ENCODE data around the gene SETD2.

Gene SETD2

DNA sequence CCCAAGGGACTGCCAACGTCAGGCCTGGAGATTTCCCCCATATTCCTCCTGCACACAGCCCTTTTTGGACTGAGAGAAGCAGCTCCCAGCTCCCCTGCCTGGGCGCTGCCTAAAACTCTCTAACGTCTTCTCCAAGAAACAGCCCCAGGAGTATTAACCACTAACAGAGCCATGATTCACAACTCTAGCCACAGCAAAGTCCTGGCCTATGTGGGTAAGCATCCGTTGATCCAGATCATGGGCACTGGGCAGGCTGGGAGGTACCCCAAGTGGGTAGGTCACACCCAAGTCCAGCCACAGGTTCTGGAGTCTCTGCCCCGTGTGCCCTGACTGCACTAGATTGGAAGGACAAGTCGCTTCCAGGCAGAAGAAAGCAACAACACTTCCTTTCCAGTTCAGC lies 152.5 kb downstream of the SETD2 start:
- Histone ChIP-seq H3K27ac (ENCODE audit: low read length) (no peak overlapping the region; the same call in 1 of the 2 replicates), H3K9me3 (ENCODE audit: insufficient read depth, low read length) (no peaks in the 10 kb centered on the region), H3K79me2 (ENCODE audit: low read length) (no peaks in the 10 kb centered on the region), H3K4me1 (ENCODE audit: low read length) (no peaks in the 10 kb centered on the region), H2AFZ (ENCODE audit: low read depth, low read length) (no peak overlapping the region), H3K4me3 (ENCODE audit: low read length) (no peak overlapping the region), H3K36me3 (replicated peaks; ENCODE audit: low read depth, low read length) (peaks cover 48% of the 10 kb centered on the region), H3K27me3 (ENCODE audit: low read depth, low read length) (no peaks in the 10 kb centered on the region), H3K9ac (ENCODE audit: low read length) (no peak overlapping the region), H4K20me1 (ENCODE audit: insufficient read depth, low read length) (no peaks in the 10 kb centered on the region), H3K4me2 (ENCODE audit: low read length) (no peak overlapping the region)
- no peak for TF ChIP-seq EZH2phosphoT487 (IDR thresholded peaks at IDR 0.05; ENCODE audit: low read depth)
- TF ChIP-seq, protein P1, sequence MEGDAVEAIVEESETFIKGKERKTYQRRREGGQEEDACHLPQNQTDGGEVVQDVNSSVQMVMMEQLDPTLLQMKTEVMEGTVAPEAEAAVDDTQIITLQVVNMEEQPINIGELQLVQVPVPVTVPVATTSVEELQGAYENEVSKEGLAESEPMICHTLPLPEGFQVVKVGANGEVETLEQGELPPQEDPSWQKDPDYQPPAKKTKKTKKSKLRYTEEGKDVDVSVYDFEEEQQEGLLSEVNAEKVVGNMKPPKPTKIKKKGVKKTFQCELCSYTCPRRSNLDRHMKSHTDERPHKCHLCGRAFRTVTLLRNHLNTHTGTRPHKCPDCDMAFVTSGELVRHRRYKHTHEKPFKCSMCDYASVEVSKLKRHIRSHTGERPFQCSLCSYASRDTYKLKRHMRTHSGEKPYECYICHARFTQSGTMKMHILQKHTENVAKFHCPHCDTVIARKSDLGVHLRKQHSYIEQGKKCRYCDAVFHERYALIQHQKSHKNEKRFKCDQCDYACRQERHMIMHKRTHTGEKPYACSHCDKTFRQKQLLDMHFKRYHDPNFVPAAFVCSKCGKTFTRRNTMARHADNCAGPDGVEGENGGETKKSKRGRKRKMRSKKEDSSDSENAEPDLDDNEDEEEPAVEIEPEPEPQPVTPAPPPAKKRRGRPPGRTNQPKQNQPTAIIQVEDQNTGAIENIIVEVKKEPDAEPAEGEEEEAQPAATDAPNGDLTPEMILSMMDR (IDR thresholded peaks at IDR 0.05; ENCODE audit: low read depth, low read length), result no peak

DNA sequence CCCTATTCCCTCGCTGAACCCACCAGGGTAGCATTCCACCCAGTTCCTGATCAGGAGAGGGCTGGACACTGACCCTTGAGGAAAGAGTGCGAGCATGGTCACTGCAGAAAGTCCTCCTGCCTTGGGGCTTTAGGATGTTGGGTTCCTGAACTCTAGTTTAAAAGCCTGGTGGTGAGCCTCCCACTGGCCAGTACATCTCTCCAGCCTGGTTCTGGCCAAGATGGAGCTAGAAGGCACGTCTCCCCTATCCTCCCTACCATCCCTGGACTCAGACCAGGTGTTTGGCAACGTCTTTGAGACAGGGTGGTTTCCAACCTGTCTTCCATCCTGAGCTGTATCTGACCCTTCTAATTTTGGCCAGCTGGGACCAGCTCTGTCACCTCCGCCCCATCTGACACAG lies 153.0 kb downstream of the SETD2 start:
- no peak overlapping the region for H3K4me2 ChIP-seq (ENCODE audit: low read length)
- no peaks in the 10 kb centered on the region for H3K79me2 ChIP-seq (ENCODE audit: low read length)
- H3K27me3 ChIP-seq (ENCODE audit: low read depth, low read length), result no peaks in the 10 kb centered on the region
- no peak overlapping the region for H3K4me3 ChIP-seq (ENCODE audit: low read length)
- H3K36me3 ChIP-seq (replicated peaks; ENCODE audit: low read depth, low read length), result peaks cover 52% of the 10 kb centered on the region
- no peak overlapping the region for H3K9ac ChIP-seq (ENCODE audit: low read length)
- no peaks in the 10 kb centered on the region for H3K9me3 ChIP-seq (ENCODE audit: insufficient read depth, low read length)
- H2AFZ ChIP-seq (ENCODE audit: low read depth, low read length), result no peak overlapping the region
- no peaks in the 10 kb centered on the region for H4K20me1 ChIP-seq (ENCODE audit: insufficient read depth, low read length)
- no peaks in the 10 kb centered on the region for H3K4me1 ChIP-seq (ENCODE audit: low read length)
- TF ChIP-seq EZH2phosphoT487 (IDR thresholded peaks at IDR 0.05; ENCODE audit: low read depth), result no peak
- TF ChIP-seq, protein P1 (IDR thresholded peaks at IDR 0.05; ENCODE audit: low read depth, low read length), result no peak
- no peak overlapping the region; the same call in 1 of the 2 replicates for H3K27ac ChIP-seq (ENCODE audit: low read length)

DNA sequence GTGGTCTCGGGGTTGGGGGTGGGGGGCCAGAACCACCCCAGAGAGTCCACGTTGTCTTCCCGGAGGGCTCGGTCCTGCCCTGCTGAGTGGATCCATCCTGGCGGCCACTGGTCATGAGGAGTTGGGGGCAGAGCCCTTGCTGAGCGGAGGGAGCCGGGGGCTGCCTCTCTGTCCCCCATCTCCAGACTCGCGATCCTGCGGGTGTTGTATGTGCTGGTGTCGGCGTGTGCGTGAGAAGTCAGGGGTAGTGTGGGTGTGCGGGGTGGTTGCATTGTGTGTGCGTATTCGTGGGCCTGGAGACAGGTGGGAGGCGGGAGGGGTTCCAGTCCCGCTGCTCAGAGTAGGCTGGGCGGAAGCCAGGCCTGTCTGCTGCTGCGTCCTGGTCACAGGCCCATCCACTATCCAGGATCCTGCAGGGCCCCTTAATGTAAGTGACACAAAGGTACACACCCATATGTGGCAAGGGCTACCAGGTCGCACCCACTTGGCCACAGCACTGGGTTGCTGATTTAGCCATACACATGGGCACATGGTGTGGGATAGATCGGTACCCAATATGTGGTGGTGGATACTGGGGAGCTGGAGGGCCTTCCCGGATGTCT lies 153.7 kb downstream of the SETD2 start:
- H2AFZ ChIP-seq (ENCODE audit: low read depth, low read length), result no peak overlapping the region
- H3K36me3 ChIP-seq (replicated peaks; ENCODE audit: low read depth, low read length), result peaks cover 54% of the 10 kb centered on the region
- H3K4me2 ChIP-seq (ENCODE audit: low read length), result no peak overlapping the region
- no peaks in the 10 kb centered on the region for H3K4me1 ChIP-seq (ENCODE audit: low read length)
- H3K79me2 ChIP-seq (ENCODE audit: low read length), result no peaks in the 10 kb centered on the region
- H3K4me3 ChIP-seq (ENCODE audit: low read length), result no peak overlapping the region
- H4K20me1 ChIP-seq (ENCODE audit: insufficient read depth, low read length), result no peaks in the 10 kb centered on the region
- no peak overlapping the region for H3K9ac ChIP-seq (ENCODE audit: low read length)
- H3K27ac ChIP-seq (ENCODE audit: low read length), result no peak overlapping the region
- H3K9me3 ChIP-seq (ENCODE audit: insufficient read depth, low read length), result no peaks in the 10 kb centered on the region
- TF ChIP-seq, protein P1 (IDR thresholded peaks at IDR 0.05; ENCODE audit: low read depth, low read length), result no peak
- no peak for TF ChIP-seq EZH2phosphoT487 (IDR thresholded peaks at IDR 0.05; ENCODE audit: low read depth)
- H3K27me3 ChIP-seq (ENCODE audit: low read depth, low read length), result no peaks in the 10 kb centered on the region

DNA sequence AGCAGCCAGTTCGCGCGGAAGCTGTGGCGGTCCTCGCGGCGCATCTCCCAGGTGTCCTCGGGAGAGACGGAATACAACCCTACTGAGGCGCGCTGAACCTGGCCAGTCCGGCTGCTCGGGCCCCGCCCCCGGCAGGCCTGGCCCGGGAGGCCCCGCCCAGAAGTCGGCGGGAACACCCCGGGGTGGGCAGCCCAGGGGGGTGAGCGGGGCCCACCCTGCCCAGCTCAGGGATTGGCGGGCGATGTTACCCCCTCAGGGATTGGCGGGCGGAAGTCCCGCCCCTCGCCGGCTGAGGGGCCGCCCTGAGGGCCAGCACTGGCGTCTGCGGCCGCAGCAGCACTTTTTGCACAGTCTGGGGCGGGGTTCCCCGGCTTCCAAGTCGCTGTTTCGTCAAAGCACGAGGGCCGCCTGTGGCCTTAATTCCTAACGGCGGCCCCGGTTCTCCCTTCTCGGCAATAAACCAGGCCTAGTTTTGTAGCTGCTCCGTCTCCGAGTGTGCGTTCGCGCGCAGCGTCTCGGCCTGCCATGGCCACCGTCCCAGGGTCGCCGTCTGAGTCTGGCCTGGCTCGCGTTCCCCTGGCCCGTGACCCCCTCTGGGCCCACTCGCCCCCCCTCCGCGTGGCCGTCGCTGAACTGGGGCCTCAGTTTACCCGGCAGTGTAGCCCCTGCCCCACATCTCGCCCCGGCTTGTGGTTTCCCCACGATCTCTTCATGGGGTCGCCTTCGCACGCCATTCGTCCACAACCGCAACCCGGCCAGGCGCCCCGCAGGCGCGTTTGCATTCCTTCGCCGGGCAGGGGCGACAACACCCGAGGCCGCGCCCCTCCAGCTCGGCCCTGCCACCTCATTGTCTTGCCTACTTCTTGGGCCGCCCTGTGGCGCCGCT lies 154.4 kb downstream of the SETD2 start:
- Histone ChIP-seq H3K4me1 (ENCODE audit: low read length) (no peaks in the 10 kb centered on the region), H4K20me1 (ENCODE audit: insufficient read depth, low read length) (no peaks in the 10 kb centered on the region), H3K79me2 (ENCODE audit: low read length) (no peaks in the 10 kb centered on the region), H3K4me3 (ENCODE audit: low read length) (no peak overlapping the region), H3K9ac (ENCODE audit: low read length) (no peak overlapping the region), H3K9me3 (ENCODE audit: insufficient read depth, low read length) (no peaks in the 10 kb centered on the region), H3K4me2 (ENCODE audit: low read length) (no peak overlapping the region), H3K27ac (ENCODE audit: low read length) (no peak overlapping the region), H2AFZ (ENCODE audit: low read depth, low read length) (no peak overlapping the region), H3K27me3 (ENCODE audit: low read depth, low read length) (no peaks in the 10 kb centered on the region), H3K36me3 (replicated peaks; ENCODE audit: low read depth, low read length) (peaks cover 52% of the 10 kb centered on the region)
- TF ChIP-seq, protein P1 (IDR thresholded peaks at IDR 0.05; ENCODE audit: low read depth, low read length), result no peak
- TF ChIP-seq EZH2phosphoT487 (IDR thresholded peaks at IDR 0.05; ENCODE audit: low read depth), result no peak
